Brain microvascular endothelial cell (primary cell): ENCODE results near the gene TAF4B.
"Not testable (repeated sequence)": the region's sequence is repeated elsewhere in the genome, so short reads cannot be mapped to it uniquely, and the experiment has no call there.

ENCODE experiments used
- DNase-seq: peaks from one replicate; pipeline ENCODE4 v3.0.0-alpha.2; 2020
- H3K27ac ChIP-seq: fragments of 250-450 bp; sonication (Bioruptor Pico); 2 replicates; pipeline ENCODE4 v1.5.1; 2020; ENCODE audit warnings: mild to moderate bottlenecking, moderate library complexity
- H3K27me3 ChIP-seq: fragments of 250-450 bp; sonication (Bioruptor Pico); replicated peaks from 2 replicates; pipeline ENCODE4 v1.5.1; 2020; ENCODE audit warnings: mild to moderate bottlenecking
- H3K36me3 ChIP-seq: fragments of 250-450 bp; sonication (Bioruptor Pico); replicated peaks from 2 replicates; pipeline ENCODE4 v1.5.1; 2020; ENCODE audit warnings: mild to moderate bottlenecking
- H3K4me3 ChIP-seq: 2 replicates; pipeline ENCODE4 v1.5.1; 2011; ENCODE audit warnings: low read depth, mild to moderate bottlenecking, control low read depth, low read length, moderate library complexity
- CTCF ChIP-seq: IDR thresholded peaks from 2 replicates; pipeline ENCODE4 v1.5.1; 2011; ENCODE audit warnings: low read depth, mild to moderate bottlenecking, moderate library complexity, low read length, control low read depth, inconsistent platforms; ENCODE audit errors: missing control alignments
- in situ Hi-C: cut with HindIII; loops from 2 replicates; pipeline ENCODE4 v1.10.0; 2017; ENCODE audit warnings: low sequenced_read_pairs, low pct_ligation_motif_present

TAF4B gene

GRCh38 chr18:26227051-26227670 lies 916 bp downstream of the TAF4B start:
- Histone ChIP-seq H3K4me3 (peak overlapping the region; percentile 79), H3K27ac (peak overlapping the region; percentile 72), H3K27me3 (no peaks in the 10 kb centered on the region), H3K36me3 (no peaks in the 10 kb centered on the region)
- no peak for DNase-seq
- TF ChIP-seq CTCF = no peak
- in situ Hi-C loops = no loop called here

- no peak for TF ChIP-seq CTCF
- Histone ChIP-seq H3K36me3 (no peaks in the 10 kb centered on the region), H3K27me3 (no peaks in the 10 kb centered on the region), H3K27ac (no peak overlapping the region), H3K4me3 (no peak overlapping the region)
- in situ Hi-C loops = no loop called here
- DNase-seq = no peak
Measured at GRCh38 chr18:26228562-26229260, 2.5 kb downstream of the TAF4B start.

GRCh38 chr18:26230497-26230896 lies 4.3 kb downstream of the TAF4B start:
- Histone ChIP-seq H3K4me3 (no peak overlapping the region), H3K27me3 (no peaks in the 10 kb centered on the region), H3K27ac (no peak overlapping the region), H3K36me3 (no peaks in the 10 kb centered on the region)
- no peak for DNase-seq
- in situ Hi-C loops = no loop called here
- TF ChIP-seq CTCF = no peak

- Histone ChIP-seq H3K4me3 (no peak overlapping the region), H3K27ac (no peak overlapping the region), H3K27me3 (no peaks in the 10 kb centered on the region), H3K36me3 (no peaks in the 10 kb centered on the region)
- DNase-seq = no peak
- in situ Hi-C loops = no loop called here
- no peak for TF ChIP-seq CTCF
Measured at GRCh38 chr18:26233208-26233607, 7.0 kb downstream of the TAF4B start.

GRCh38 chr18:26237363-26237762 lies 11.1 kb downstream of the TAF4B start:
- DNase-seq, H3K27ac ChIP-seq, H3K27me3 ChIP-seq, H3K36me3 ChIP-seq, in situ Hi-C loops, H3K4me3 ChIP-seq: not testable (repeated sequence)

- DNase-seq, H3K36me3 ChIP-seq, H3K27ac ChIP-seq, H3K27me3 ChIP-seq, in situ Hi-C loops, H3K4me3 ChIP-seq: not testable (repeated sequence)
Measured at GRCh38 chr18:26238718-26239117, 12.5 kb downstream of the TAF4B start.

GRCh38 chr18:26242392-26242791 lies 16.1 kb downstream of the TAF4B start:
- H3K27ac ChIP-seq, H3K36me3 ChIP-seq, H3K4me3 ChIP-seq, DNase-seq, H3K27me3 ChIP-seq, in situ Hi-C loops: not testable (repeated sequence)

- H3K4me3 ChIP-seq, H3K27me3 ChIP-seq, in situ Hi-C loops, H3K27ac ChIP-seq, DNase-seq, H3K36me3 ChIP-seq: not testable (repeated sequence)
Measured at GRCh38 chr18:26245434-26245833, 19.2 kb downstream of the TAF4B start.
